GM23338 (cell line): ENCODE results near the gene ECE2. TPM values are rescaled to one million over a fixed set of nuclear protein-coding genes. Genes with fewer than 3 reads are reported as not detected.
"Not testable (repeated sequence)": the region's sequence is repeated elsewhere in the genome, so short reads cannot be mapped to it uniquely, and the experiment has no call there.

Source experiments
- ATAC-seq: fragments of 200-7000 bp; cut with Tn5 transposase; 3 replicates; pipeline ENCODE4 v1.9.1; 2020
- DNase-seq: peaks from one replicate; pipeline ENCODE4 v3.0.0-alpha.2; 2015; ENCODE audit warnings: low spot score
- H2AFZ ChIP-seq: fragments of 200-600 bp; sonication (generic); 2 replicates; pipeline ENCODE4 v1.8.0; 2016; ENCODE audit warnings: antibody characterized with exemption, mild to moderate bottlenecking, moderate library complexity
- H3F3A ChIP-seq: fragments of 200-600 bp; sonication (generic); replicated peaks from 2 replicates; pipeline ENCODE4 v1.8.0; 2017; ENCODE audit warnings: antibody characterized with exemption, mixed run types, low read depth
- H3K27ac ChIP-seq: fragments of 200-600 bp; sonication (generic); 2 replicates; pipeline ENCODE4 v1.6.1; 2016; ENCODE audit warnings: low read depth
- H3K27me3 ChIP-seq: fragments of 200-600 bp; sonication (generic); 2 replicates; pipeline ENCODE4 v1.8.0; 2016; ENCODE audit warnings: mild to moderate bottlenecking, mixed run types, moderate library complexity; ENCODE audit not compliant: insufficient read depth
- H3K36me3 ChIP-seq: fragments of 200-600 bp; sonication (generic); 2 replicates; pipeline ENCODE4 v1.8.0; 2016; ENCODE audit warnings: mild to moderate bottlenecking; ENCODE audit not compliant: insufficient read depth
- H3K4me1 ChIP-seq: fragments of 200-600 bp; sonication (generic); 2 replicates; pipeline ENCODE4 v1.8.0; 2016; ENCODE audit warnings: mild to moderate bottlenecking, moderate library complexity; ENCODE audit not compliant: insufficient read depth
- H3K4me2 ChIP-seq: fragments of 200-600 bp; sonication (generic); 2 replicates; pipeline ENCODE4 v1.7.1; 2017; ENCODE audit warnings: mixed run types
- H3K4me3 ChIP-seq: fragments of 200-600 bp; sonication (generic); 2 replicates; pipeline ENCODE4 v1.6.1; 2016; ENCODE audit warnings: mixed run types
- H3K79me2 ChIP-seq: fragments of 200-600 bp; sonication (generic); replicated peaks from 2 replicates; pipeline ENCODE4 v1.8.0; 2017; ENCODE audit warnings: mild to moderate bottlenecking; ENCODE audit not compliant: insufficient read depth
- H3K9me2 ChIP-seq: fragments of 200-600 bp; sonication (generic); 2 replicates; pipeline ENCODE4 v1.8.0; 2017; ENCODE audit not compliant: insufficient read depth
- H4K20me1 ChIP-seq: fragments of 200-600 bp; sonication (generic); replicated peaks from 2 replicates; pipeline ENCODE4 v1.8.0; 2017; ENCODE audit warnings: mild to moderate bottlenecking; ENCODE audit not compliant: insufficient read depth
- H3K27ac Mint-ChIP-seq: 2 replicates; pipeline ENCODE4 v1.8.0; 2020; ENCODE audit warnings: inconsistent platforms, mild to moderate bottlenecking, moderate library complexity, mixed read lengths
- H3K27me3 Mint-ChIP-seq: 3 replicates; pipeline ENCODE4 v1.8.0; 2022; ENCODE audit warnings: low read depth, mild to moderate bottlenecking, moderate library complexity, mixed read lengths, inconsistent platforms; ENCODE audit not compliant: insufficient read depth, poor library complexity
- H3K36me3 Mint-ChIP-seq: 3 replicates; pipeline ENCODE4 v1.8.0; 2021; ENCODE audit warnings: low read depth, mild to moderate bottlenecking, inconsistent platforms, moderate library complexity, mixed read lengths
- H3K4me1 Mint-ChIP-seq: 3 replicates; pipeline ENCODE4 v1.8.0; 2020; ENCODE audit warnings: mild to moderate bottlenecking, inconsistent platforms, mixed read lengths
- H3K4me3 Mint-ChIP-seq: 3 replicates; pipeline ENCODE4 v1.8.0; 2021; ENCODE audit warnings: moderate library complexity, mild to moderate bottlenecking, inconsistent platforms, mixed read lengths
- H3K9me3 Mint-ChIP-seq: 3 replicates; pipeline ENCODE4 v1.8.0; 2020; ENCODE audit warnings: moderate library complexity, mild to moderate bottlenecking, inconsistent platforms, mixed read lengths
- EZH2 ChIP-seq: fragments of 200-600 bp; sonication (generic); IDR thresholded peaks from one replicate; pipeline ENCODE4 v1.8.0; 2017; ENCODE audit warnings: antibody characterized with exemption, mild to moderate bottlenecking, low read depth; ENCODE audit not compliant: unreplicated experiment
- JUNB ChIP-seq: IDR thresholded peaks from one replicate; pipeline ENCODE4 v1.6.1; 2016; ENCODE audit warnings: antibody characterized with exemption; ENCODE audit not compliant: unreplicated experiment
- POLR2AphosphoS5 ChIP-seq: IDR thresholded peaks from 2 replicates; pipeline ENCODE4 v1.6.1; 2016; ENCODE audit warnings: antibody characterized with exemption, low read depth
- STAT1 ChIP-seq: IDR thresholded peaks from one replicate; pipeline ENCODE4 v1.6.1; 2016; ENCODE audit warnings: antibody characterized with exemption; ENCODE audit not compliant: unreplicated experiment
- ZNF462 ChIP-seq: fragments of 250-450 bp; sonication (Bioruptor Pico); IDR thresholded peaks from 2 replicates; pipeline ENCODE4 v1.5.0; 2020; ENCODE audit warnings: mild to moderate bottlenecking, moderate library complexity
- polyA plus RNA-seq: library from polyadenylated mRNA; unstranded; fragments of >200 nt; fragmentation: Nextera tagmentation; extraction: Ambion mirVana; gene quantifications from 2 replicates; pipeline ENCODE4 v1.2.1, GENCODE V29; 2016
- total RNA-seq: library from RNA; depleted of rRNA; stranded (reverse); fragments of >200 nt; shearing (Covaris generic); gene quantifications from 2 replicates; pipeline ENCODE4 v1.2.3, GENCODE V29; 2014
- TF ChIP-seq, protein P1 (sequence below): IDR thresholded peaks from 2 replicates; pipeline ENCODE4 v1.6.1; 2016; ENCODE audit warnings: antibody characterized with exemption

ECE2 gene
- total and polyA plus RNA-seq, 2 experiments from 2014 or later, result 0.24 to 0.48 TPM

- peaks cover 55% of the 10 kb centered on the region for H3K27me3 Mint-ChIP-seq
- peaks cover 8% of the 10 kb centered on the region; the same call in 1 of the 3 replicates for H3K36me3 Mint-ChIP-seq
- TF ChIP-seq POLR2AphosphoS5 (peak; percentile 42), EZH2 (peak; percentile 66)
- TF ChIP-seq, protein P1, sequence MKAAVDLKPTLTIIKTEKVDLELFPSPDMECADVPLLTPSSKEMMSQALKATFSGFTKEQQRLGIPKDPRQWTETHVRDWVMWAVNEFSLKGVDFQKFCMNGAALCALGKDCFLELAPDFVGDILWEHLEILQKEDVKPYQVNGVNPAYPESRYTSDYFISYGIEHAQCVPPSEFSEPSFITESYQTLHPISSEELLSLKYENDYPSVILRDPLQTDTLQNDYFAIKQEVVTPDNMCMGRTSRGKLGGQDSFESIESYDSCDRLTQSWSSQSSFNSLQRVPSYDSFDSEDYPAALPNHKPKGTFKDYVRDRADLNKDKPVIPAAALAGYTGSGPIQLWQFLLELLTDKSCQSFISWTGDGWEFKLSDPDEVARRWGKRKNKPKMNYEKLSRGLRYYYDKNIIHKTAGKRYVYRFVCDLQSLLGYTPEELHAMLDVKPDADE, result no peak
- no peaks in the 10 kb centered on the region for H3K79me2 ChIP-seq
- no peaks in the 10 kb centered on the region for H3K36me3 ChIP-seq
- peaks cover 14% of the 10 kb centered on the region for H3K4me1 Mint-ChIP-seq
- ATAC-seq (peak; percentile 32), DNase-seq (peak; percentile 47)
- no peak overlapping the region for H3K27ac Mint-ChIP-seq
- H3K9me2 ChIP-seq, result no peaks in the 10 kb centered on the region
- H4K20me1 ChIP-seq, result peaks cover 11% of the 10 kb centered on the region
- peak overlapping the region; percentile 86 for H3K4me3 Mint-ChIP-seq
- no peaks in the 10 kb centered on the region; the same call in 1 of the 3 replicates for H3K9me3 Mint-ChIP-seq
- H3K4me3 ChIP-seq, result peak overlapping the region; percentile 91
- H3K4me2 ChIP-seq, result peak overlapping the region; percentile 98
- H3K4me1 ChIP-seq, result peaks cover 3% of the 10 kb centered on the region; the same call in 1 of the 2 replicates
- peaks cover 15% of the 10 kb centered on the region for H3F3A ChIP-seq
- peaks cover 76% of the 10 kb centered on the region for H3K27me3 ChIP-seq
- no peak overlapping the region for H3K27ac ChIP-seq
- peak overlapping the region; percentile 99 for H2AFZ ChIP-seq
Measured at GRCh38 chr3:184261854-184262763, 13.7 kb upstream of the ECE2 start.

DNA sequence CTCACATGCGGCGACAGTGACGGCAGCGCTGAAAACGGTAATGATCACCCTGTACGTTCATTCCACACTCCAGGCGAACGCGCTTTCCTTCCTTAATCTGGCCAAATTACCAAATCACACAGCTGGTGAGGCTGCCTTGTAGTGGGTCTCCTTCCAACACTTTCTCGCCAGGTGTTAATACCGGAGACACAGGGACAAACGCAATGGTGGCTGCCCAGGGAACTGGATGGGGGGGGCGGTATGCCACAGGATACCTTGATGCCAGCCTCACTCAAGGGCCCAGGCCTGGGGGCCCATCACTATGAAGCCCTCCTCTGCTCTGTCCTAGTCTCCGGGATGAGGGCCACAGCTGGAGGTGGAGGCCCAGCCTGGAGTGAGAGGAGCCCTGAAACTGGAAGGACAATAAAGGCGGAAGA lies 13.1 kb upstream of the ECE2 start:
- Histone ChIP-seq H3K79me2 (no peaks in the 10 kb centered on the region), H3K36me3 (no peaks in the 10 kb centered on the region), H3K4me1 (peaks cover 3% of the 10 kb centered on the region; the same call in 1 of the 2 replicates), H2AFZ (peak overlapping the region; percentile 99; the same call in 1 of the 2 replicates), H3K27ac (no peak overlapping the region), H3K4me2 (peak overlapping the region; percentile 98), H3K27me3 (peaks cover 69% of the 10 kb centered on the region), H3F3A (peaks cover 15% of the 10 kb centered on the region), H3K4me3 (peak overlapping the region; percentile 91), H4K20me1 (peaks cover 11% of the 10 kb centered on the region), H3K9me2 (no peaks in the 10 kb centered on the region)
- peak overlapping the region; percentile 86 for H3K4me3 Mint-ChIP-seq
- H3K4me1 Mint-ChIP-seq, result peaks cover 14% of the 10 kb centered on the region; the same call in 2 of the 3 replicates
- DNase-seq, result no peak
- no peak for ATAC-seq
- peaks cover 49% of the 10 kb centered on the region for H3K27me3 Mint-ChIP-seq
- peaks cover 8% of the 10 kb centered on the region; the same call in 1 of the 3 replicates for H3K36me3 Mint-ChIP-seq
- no peak overlapping the region for H3K27ac Mint-ChIP-seq
- TF ChIP-seq ZNF462 (CRISPR knock-in tag) (no peak), JUNB (no peak), STAT1 (no peak), EZH2 (peak; percentile 57)
- TF ChIP-seq, protein P1, result no peak
- H3K9me3 Mint-ChIP-seq, result no peaks in the 10 kb centered on the region; the same call in 1 of the 3 replicates

DNA sequence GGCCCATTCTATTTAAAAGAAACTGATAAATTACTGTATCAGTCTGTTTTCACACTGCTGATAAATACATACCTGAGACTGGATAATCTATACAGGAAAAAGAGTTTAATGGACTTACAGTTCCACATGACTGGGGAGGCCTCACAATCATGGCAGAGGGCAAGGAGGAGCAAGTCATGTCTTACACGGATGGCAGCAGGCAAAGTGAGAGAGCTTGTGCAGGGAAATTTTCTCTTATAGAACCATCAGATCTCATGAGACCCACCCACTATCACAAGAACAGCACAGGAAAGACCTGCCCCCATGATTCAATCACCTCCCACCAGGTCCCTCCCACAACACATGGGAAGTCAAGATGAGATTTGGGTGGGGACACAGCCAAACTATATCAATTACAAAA lies 8.6 kb upstream of the ECE2 start:
- H3K4me2 ChIP-seq, H3K4me1 ChIP-seq, H3K79me2 ChIP-seq, H3K27ac Mint-ChIP-seq, H3K4me3 Mint-ChIP-seq, H4K20me1 ChIP-seq, ATAC-seq, H3K9me2 ChIP-seq, H3K36me3 Mint-ChIP-seq, H3K27ac ChIP-seq, H2AFZ ChIP-seq, H3K4me3 ChIP-seq, H3F3A ChIP-seq, H3K4me1 Mint-ChIP-seq, H3K9me3 Mint-ChIP-seq, H3K36me3 ChIP-seq, DNase-seq: not testable (repeated sequence)
- H3K27me3 ChIP-seq, result peaks cover 31% of the 10 kb centered on the region
- H3K27me3 Mint-ChIP-seq, result peaks cover 21% of the 10 kb centered on the region
